ENCODE measurements around the gene CYTH3.

- TF ChIP-seq, protein P1, sequence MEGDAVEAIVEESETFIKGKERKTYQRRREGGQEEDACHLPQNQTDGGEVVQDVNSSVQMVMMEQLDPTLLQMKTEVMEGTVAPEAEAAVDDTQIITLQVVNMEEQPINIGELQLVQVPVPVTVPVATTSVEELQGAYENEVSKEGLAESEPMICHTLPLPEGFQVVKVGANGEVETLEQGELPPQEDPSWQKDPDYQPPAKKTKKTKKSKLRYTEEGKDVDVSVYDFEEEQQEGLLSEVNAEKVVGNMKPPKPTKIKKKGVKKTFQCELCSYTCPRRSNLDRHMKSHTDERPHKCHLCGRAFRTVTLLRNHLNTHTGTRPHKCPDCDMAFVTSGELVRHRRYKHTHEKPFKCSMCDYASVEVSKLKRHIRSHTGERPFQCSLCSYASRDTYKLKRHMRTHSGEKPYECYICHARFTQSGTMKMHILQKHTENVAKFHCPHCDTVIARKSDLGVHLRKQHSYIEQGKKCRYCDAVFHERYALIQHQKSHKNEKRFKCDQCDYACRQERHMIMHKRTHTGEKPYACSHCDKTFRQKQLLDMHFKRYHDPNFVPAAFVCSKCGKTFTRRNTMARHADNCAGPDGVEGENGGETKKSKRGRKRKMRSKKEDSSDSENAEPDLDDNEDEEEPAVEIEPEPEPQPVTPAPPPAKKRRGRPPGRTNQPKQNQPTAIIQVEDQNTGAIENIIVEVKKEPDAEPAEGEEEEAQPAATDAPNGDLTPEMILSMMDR (IDR thresholded peaks at IDR 0.05; ENCODE audit: insufficient read depth, low read length, poor library complexity, severe bottlenecking): no peak
- TF ChIP-seq EZH2phosphoT487 (conservative IDR thresholded peaks at IDR 0.05; ENCODE audit: low read length): no peak
These were observed 94.0 kb downstream of the CYTH3 start for GRCh38 chr7:6178298-6179029.

All from SU-DHL-6 (cell line).